HG02642 (cell line): ENCODE data around the gene FMNL1.

Experiments used
- ATAC-seq: cut with Tn5 transposase; IDR thresholded peaks from one replicate; pipeline ENCODE4 v1.9.1; 2021; ENCODE audit warnings: mild to moderate bottlenecking; ENCODE audit not compliant: unreplicated experiment, poor library complexity

FMNL1 gene

DNA sequence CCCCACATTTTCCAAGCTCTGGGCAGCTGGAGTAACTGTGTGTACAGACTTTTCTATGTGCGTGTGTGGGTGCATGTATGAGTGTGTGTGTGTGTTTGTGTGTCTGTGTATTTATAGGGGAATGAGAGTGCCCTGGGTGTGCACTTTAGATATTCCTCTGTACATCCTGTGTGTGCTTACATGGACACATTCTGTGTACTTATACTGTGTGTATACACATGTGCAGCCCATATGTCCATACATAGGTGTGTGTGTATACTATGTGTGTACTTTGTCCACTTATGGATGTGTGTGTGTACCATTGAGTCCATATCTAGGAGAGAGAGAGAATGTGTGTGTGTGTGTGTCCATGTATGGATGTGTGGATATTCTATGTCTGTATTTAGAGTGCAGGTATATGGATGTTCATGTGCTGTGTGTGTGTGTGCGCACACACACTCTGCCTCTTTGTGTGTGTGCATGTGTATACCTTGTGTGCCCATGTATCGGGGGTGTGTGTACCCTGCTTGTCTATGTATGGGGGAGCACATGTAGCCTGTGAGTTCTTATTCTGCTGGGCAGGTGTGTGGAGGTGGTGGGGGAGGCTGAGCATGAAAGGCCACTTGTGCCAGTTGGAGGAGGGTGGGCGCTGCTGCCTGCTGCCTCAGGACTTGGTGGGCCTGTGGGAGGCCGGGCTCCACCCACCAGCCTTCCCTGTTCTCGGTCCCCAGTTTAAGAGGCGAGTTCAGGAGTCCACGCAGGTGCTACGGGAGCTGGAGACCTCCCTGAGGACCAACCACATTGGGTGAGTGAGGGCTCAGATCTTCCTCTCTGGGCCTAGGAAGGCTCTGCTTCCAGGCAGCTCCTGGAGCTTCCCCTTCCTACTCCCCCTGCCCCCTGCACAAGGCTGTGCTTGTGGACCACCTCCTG, 11.1 kb downstream of the FMNL1 start:
- ATAC-seq, result no peak

DNA sequence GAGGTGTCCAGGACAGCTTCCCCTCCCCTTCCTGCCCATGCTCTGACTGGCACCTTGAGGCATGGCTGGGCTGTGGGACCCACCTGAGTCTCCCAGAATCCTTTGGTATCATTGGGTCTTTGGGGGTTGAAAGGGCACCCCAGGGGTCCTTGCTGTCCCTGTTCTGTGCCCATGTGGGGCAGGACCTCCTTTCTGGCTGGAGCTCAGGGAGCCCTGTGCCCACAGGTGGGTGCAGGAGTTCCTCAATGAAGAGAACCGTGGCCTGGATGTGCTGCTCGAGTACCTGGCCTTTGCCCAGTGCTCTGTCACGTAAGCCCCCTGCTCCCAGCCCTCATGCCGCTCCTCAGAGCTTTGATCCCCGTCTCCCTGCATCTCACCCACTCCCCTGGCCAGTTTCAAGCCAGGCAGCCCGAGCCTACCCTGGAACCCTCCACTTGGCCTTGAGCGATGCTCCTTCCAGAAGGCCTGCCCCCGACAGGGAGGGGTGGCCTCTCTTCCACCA, 11.8 kb downstream of the FMNL1 start:
- no peak for ATAC-seq

DNA sequence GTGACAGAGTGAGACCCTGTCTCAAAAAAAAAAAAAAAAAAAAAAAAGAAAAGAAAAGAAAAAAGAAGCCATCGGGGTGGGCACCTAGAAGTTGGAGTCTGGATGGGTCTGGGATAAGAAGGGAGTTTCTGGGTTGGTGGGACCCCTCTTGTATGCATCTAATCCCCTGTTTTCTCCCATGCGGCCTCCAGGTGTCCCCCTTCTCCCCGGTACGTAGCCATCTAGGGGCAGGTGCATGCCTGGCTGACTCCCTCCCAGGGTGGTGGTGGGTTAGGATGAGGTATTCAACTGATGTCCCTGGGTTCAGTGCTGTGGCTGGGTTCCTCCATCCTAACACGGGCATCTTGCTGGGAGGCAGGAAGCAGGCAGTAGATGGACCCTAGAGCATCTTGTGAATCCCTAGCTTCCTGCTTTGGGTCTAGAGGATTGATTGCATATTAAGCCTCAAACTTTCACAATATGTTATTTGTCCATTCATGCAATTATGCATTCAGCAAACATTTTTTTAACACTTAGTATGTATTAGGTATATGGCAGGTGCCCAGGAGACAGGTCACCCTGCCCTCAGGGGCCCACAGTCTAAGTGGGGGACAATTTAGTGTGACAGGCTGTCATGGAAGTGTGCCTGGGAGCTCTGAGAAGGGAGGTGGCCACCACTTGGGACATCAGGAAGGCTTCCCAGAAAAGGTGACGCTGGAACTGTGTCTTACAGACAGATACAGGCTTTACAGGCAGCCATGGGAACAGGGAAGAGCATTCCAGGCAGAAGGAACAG, 13.1 kb downstream of the FMNL1 start:
- no peak for ATAC-seq

DNA sequence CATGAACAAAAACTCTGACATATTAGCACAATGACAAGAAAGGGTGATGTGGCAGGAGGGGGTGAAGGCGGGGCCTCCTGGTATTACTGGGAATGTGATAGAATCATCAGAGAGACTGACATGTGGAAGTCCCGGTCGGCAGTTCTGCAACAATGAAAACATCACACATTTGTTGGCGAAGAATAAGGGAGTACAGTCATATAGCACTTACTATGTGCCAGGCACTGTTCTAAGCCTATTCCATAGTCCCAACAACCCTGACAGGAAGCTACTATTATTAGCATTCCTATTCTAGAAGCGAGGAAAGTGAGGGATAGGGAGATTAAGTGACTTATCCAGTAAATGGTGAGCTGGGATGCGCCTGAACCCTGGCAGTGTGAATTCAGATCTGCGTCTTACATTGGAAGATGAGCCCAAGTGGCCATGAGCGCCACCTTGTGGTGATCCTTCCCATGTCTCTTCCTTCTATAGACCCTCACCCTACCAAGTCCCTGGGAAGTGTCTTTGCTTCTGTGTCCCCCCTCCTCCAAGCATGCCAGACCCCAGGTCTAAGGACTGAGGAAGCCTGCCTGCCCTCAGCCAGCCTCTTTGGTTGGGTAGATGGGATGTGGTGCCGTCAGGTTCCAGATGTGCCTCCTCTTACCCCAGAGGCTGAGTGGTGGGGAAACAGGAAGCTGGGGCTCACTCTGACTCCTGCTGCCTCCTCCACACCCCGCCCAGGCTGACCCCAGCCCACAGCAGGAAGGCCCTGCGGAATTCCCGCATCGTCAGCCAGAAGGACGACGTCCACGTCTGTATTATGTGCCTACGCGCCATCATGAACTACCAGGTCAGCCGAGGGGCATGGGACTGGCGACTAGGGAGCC, 14.0 kb downstream of the FMNL1 start:
- ATAC-seq, result no peak

DNA sequence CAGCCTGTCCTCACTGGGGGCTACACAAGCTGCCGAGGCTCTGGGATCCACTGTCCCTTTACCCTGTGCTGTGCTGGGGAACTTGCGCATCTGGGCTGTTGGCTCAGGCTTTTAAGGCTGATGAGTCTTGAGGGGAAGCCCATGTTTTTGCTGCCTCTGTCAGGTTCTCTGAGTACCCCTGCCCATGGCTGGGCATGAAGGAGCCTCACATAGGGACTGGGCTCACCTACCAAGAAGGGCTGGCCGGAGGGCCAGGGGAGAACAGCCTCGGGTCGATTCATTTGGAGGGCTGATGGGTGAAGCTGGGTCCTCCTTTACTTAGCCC, 14.6 kb downstream of the FMNL1 start:
- no peak for ATAC-seq

DNA sequence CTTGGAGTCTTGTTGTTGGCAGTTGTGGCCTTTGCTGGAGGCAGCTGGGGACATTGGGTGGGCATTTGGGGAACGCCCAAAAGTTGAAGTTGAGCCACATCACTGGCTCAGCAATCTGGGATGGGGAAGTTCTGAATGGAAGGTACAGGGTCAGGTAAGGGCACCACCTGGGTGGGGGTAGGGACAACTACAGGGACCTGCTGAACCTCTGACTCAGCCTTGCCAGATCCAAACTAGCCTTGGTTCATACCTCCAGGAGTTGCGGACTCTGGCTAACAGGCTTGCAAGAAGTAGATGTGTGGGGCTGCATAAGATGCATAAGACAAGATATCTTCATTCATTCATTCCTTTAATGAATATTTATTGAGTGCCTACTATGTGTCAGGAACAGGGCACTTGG, 16.0 kb downstream of the FMNL1 start:
- no peak for ATAC-seq

DNA sequence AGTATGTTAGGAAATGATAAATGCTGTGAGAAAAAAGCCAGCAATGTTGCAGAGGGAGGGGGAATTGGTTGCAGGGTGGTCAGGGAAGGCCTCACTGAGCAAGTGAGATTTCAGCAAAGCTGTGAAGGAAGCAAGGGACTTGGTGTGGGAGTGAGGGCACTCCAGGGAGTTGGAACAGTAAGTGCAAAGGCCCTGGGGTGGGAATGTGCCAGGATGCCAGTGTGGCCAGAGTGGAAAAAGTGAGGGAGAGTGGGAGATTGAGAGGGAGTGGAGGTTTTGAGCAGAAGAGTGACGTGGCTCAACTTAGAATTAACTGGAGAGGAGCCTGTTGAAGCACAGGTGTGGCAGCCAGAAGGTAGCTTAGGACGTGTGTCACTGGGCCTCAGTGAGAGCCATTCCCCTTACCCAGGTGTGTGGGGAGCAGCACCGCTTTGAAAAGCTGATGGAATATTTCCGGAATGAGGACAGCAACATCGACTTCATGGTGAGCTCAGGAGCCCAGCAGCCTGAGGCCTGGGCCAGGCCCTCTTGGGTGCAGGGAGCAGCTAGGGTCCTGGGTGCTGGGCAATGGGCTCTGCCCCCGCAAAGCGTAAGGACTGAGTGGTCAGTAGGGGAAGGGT, 16.6 kb downstream of the FMNL1 start:
- no peak for ATAC-seq

DNA sequence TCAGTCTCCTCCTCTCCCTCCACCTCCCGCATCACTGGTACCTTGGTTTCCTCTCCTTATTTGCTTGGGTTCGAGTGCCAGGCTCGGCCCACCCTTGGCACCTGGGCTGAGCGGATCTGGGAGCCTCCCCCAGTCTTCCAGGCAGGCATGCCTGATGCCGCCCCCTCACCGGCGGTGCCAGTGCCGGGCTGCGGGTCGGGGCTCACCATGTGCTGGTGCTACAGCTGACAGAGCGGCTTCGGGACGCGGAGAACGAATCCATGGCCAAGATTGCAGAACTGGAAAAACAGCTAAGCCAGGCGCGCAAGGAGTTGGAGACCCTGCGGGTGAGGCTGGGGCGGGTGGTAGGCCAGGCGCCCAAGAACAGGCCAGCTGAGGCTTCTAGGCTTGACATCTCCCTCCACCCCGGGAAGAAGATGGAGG, 19.2 kb downstream of the FMNL1 start:
- ATAC-seq, result no peak

DNA sequence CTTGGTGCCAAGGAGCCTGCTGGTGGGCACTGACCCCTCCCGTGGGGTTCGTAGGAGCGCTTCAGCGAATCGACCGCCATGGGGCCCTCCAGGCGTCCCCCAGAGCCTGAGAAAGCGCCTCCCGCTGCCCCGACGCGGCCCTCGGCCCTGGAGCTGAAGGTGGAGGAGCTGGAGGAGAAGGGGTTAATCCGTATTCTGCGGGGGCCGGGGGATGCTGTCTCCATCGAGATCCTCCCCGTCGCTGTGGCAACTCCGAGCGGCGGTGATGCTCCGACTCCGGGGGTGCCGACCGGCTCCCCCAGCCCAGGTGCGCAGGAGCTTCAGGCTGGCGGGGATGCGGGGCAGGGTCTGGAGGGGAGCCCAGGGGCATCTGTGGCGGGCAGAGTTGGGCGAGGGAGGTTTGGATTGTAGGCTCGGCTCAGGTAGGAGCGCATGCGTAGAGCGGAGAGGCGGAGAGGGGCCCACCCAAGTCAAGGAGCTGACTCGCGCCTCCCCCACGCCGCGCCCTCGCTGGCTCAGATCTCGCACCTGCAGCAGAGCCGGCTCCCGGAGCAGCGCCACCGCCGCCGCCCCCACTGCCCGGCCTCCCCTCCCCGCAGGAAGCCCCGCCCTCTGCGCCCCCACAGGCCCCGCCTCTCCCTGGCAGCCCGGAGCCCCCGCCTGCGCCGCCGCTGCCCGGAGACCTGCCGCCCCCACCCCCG, 19.8 kb downstream of the FMNL1 start:
- ATAC-seq, result no peak

DNA sequence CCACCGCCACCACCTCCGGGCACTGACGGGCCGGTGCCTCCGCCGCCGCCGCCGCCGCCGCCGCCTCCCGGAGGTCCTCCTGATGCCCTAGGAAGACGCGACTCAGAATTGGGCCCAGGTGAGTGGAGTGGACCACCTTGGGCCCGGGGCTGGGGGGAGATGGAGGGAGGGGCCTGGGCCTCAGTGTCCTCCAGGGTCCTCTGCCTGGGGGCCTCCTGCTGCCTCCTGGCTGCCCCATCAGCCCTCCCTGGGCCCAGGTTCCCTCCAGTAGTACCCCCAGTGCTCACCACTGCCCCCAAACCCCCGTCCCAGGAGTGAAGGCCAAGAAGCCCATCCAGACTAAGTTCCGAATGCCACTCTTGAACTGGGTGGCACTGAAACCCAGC, 20.3 kb downstream of the FMNL1 start:
- ATAC-seq, result no peak

DNA sequence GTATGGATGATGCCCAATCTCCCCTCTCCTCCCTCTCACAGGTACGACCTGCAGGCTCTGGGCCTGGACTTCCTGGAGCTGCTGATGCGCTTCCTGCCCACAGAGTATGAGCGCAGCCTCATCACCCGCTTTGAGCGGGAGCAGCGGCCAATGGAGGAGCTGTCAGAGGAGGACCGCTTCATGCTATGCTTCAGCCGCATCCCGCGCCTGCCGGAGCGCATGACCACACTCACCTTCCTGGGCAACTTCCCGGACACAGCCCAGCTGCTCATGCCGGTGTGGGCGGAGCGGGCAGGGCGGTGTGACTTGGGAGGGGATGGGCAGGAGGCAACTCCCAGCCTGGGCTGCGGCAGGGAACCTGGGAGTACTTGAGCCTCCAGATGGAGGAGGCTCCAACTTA, 22.1 kb downstream of the FMNL1 start:
- ATAC-seq, result no peak

DNA sequence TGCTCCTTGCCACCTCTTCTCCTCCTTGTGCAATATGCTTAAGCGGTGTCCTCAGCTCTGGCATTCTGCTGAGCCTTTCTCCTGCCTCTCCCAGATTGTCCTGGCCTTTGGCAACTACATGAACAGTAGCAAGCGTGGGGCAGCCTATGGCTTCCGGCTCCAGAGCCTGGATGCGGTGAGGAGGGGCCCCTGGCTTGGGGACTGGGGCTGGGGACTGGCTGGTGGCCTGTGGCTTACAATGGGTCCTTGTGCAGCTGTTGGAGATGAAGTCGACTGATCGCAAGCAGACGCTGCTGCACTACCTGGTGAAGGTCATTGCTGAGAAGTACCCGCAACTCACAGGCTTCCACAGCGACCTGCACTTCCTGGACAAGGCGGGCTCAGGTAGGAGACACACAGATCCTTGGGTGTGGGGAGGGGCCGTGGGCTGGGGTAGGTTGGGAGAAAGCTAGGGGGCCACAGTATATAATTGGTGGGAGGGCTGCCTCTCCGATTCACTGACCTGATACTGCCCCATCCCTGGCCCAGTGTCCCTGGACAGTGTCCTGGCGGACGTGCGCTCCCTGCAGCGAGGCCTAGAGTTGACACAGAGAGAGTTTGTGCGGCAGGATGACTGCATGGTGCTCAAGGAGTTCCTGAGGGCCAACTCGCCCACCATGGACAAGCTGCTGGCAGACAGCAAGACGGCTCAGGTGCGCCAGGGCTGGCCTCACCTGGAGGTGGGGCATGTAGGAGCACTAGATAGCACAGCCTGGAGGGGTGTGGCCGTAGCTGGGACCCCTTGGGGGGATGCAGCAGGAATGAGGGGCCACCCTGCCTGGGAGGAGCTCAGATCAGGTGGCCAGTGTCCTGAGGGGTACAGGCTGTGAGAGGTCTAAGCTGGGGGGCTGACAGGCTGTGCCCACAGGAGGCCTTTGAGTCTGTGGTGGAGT, 23.3 kb downstream of the FMNL1 start:
- ATAC-seq, result no peak

DNA sequence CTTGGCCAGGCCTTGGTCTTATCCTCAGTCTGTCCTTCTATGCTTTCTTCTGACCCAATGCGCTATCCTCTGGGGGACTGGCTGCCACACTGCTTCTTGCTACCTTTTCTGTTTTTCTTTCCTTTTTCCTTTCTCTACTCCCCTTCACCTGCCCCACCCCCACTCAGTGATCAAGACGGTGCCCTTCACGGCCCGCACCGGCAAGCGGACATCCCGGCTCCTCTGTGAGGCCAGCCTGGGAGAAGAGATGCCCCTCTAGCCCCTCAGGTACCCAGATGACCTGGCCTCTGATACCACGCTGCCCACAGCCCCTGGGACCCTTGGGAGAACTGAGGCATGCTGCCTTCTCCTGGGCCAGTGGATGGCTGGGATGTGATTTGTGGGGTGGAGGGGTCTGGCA, 24.7 kb downstream of the FMNL1 start:
- no peak for ATAC-seq

DNA sequence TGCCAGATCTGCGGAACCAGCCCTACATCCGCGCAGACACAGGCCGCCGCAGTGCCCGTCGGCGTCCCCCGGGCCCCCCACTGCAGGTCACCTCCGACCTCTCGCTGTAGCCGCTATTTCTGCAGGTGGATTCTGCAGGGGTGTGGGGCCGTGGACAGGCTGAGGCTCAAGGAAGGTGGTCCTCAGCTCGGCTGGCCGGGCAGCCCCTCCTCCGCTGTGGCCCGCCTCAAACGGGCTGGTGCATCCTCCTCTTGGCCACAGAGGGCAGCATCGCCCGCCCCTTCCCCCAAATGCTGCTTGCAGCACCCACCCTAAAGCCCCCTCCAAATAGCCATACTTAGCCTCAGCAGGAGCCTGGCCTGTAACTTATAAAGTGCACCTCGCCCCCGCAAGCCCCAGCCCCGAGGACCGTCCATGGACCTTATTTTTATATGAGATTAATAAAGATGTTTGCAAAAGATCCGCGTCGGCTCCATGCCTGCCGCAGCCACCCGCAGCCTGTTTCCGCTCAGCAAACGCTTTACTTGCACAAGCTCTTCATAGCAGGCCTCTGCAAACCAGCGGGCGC, 25.3 kb downstream of the FMNL1 start:
- ATAC-seq, result no peak

DNA sequence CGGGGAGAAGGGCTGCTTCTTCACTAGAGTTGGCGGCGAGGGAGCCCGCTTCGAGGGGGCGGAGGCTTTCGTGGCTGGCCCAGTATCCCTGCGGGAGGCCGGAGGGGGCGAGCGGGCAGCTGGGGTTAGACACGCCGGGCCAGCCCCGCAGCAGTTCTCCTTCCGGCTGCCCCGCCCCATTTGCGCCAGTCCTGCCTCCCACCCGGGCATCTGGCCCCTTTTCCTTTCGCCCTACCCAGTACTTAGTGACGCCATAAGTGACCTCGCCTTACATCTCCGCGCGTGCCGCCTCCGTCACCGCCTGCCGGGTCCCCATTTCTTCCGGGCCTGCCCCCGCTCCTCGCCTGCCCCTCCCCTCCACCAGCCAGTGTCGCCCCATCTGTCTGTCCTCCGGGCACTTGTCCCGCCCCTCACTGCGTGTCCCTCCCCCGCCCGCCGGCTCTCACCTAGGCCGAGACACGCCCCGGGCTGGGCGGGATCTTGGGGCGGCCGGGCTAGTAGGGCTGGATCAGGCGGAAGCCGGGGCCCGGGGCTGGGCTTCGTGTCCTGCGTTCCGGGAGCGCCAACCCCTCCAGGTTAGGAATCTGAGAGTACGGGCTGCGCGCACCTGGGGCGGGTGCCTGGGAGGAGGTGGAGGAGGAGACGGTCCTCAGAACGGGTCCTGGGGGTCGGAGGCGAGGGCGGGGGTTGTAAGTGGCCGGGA, 25.9 kb downstream of the FMNL1 start:
- ATAC-seq, result peak; percentile 82

DNA sequence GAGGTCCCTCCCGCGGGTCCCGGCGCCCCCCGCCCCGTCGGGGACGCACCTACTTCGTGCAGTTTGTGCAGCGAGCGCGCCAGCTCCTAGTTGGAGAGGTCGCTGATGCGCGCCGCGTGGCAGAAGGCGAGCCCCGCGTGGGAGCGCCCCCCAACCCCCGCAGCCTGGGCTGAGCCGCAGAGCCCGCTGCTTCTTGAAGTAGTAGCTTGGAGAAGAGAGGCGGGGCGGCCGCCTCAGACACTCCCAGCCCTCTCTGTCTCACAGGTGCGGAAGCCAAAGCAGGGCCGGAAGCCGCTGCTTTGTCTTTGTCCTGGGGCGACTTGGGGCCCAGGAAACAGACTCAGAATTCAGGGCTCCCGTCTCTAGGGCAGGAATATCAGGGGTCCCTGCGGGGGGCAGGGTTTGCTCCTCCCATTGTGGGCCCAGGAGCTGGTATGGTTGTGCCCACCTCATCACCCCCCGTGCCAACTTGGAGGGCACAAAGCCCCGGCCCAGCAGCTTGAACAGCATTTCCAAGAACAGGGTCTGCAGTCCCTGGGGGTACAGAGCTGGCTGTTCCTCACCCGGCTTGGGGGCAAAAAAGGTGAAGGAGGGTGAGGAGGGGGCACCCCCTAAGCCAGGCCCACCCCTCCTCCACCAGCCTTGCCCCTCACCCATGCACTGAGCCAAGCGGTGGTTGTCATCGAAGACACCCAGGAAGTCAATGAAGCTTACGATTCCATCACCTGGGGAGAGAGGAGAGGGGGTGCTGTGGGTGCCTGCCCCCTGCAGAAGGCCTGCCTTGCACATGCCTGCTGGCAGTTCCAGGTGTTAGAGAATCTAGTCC, 26.7 kb downstream of the FMNL1 start:
- peak; percentile 56 for ATAC-seq

DNA sequence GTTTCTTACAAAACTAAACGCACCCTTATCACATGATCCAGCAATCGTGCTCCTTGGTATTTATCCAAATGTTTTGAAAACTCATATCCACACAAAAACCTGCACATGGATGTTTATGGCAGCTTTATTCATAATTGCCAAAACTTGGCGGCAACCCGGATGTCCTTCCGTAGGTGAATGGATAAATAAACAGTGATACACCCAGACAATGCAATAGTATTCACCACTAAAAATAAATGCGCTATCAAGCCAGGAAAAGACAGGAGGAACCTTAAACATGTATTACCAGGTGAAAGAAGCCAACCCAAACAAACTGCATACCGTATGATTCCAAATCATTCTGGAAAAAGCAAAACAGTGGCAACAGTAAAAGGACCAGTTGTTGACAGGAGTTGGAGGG, 30.2 kb downstream of the FMNL1 start:
- no peak for ATAC-seq
